Breast epithelium (tissue), 4 donors: ENCODE results near the gene DMWD. TPM values are rescaled to one million over a fixed set of nuclear protein-coding genes. Genes with fewer than 3 reads are reported as not detected.

ENCODE experiments used
- DNase-seq, 2 donors: peaks; one replicate each; pipeline ENCODE4 v3.0.0-alpha.2; 2019; ENCODE audit warnings: low spot score in 2 of 2
- H3K27ac ChIP-seq, 2 donors: fragments of 200-600 bp; sonication (generic) in 1 of 2; one replicate each; pipeline ENCODE4 v1.5.1; 2016 to 2019; ENCODE audit warnings: mild to moderate bottlenecking in 1 of 2
- H3K27me3 ChIP-seq, 2 donors: fragments of 200-600 bp; sonication (generic) in 1 of 2; one replicate each; pipeline versions ENCODE4 v1.5.1 to v1.6.0; 2017 to 2019; ENCODE audit warnings: control low read depth in 1 of 2, mild to moderate bottlenecking in 1 of 2
- H3K36me3 ChIP-seq: fragments of 200-600 bp; one replicate; pipeline ENCODE4 v1.5.1; 2019
- H3K4me1 ChIP-seq, 2 donors: fragments of 200-600 bp; sonication (generic); one replicate each; pipeline ENCODE4 v1.5.1; 2016 to 2019; ENCODE audit warnings: control low read depth in 1 of 2
- H3K4me3 ChIP-seq, 3 donors: fragments of 200-600 bp; sonication (generic); 1 replicate in 2 of 3; 2 replicates in 1 of 3; pipeline ENCODE4 v1.5.1; 2016 to 2019; ENCODE audit warnings: mild to moderate bottlenecking in 3 of 3, moderate library complexity in 2 of 3
- H3K9me3 ChIP-seq, 2 donors: fragments of 200-600 bp; sonication (generic) in 1 of 2; one replicate each; pipeline ENCODE4 v1.5.1; 2016 to 2019; ENCODE audit warnings: control low read depth in 1 of 2
- CTCF ChIP-seq, 3 donors: fragments of 450-650 bp; IDR thresholded peaks; one replicate each; pipeline ENCODE4 v1.5.1; 2016 to 2017; ENCODE audit warnings: antibody characterized with exemption in 3 of 3, mild to moderate bottlenecking in 3 of 3, moderate library complexity in 3 of 3
- POLR2A ChIP-seq: fragments of 450-650 bp; IDR thresholded peaks from one replicate; pipeline ENCODE4 v1.6.1; 2016; ENCODE audit warnings: antibody characterized with exemption, mild to moderate bottlenecking, moderate library complexity
- POLR2AphosphoS5 ChIP-seq, 3 donors: sonication (generic); formaldehyde crosslinking; IDR thresholded peaks; one replicate each; pipeline ENCODE4 v1.6.1; 2017; ENCODE audit warnings: antibody characterized with exemption in 3 of 3
- intact Hi-C: fragments of 100-400 bp; cut with DNase I; formaldehyde crosslinking; loops from one replicate; pipeline ENCODE4 v1.15.1; 2023; ENCODE audit warnings: low total_unique reads
- total RNA-seq, 3 donors: library from RNA; depleted of rRNA; stranded (reverse); fragments of >200 nt; gene quantifications; one replicate each; pipeline ENCODE4 v1.1.0, GENCODE V29; 2016

DMWD gene
- total RNA-seq, 3 donors from 2014 or later: 24.2 to 31.1 (median 29.3) TPM

DNA sequence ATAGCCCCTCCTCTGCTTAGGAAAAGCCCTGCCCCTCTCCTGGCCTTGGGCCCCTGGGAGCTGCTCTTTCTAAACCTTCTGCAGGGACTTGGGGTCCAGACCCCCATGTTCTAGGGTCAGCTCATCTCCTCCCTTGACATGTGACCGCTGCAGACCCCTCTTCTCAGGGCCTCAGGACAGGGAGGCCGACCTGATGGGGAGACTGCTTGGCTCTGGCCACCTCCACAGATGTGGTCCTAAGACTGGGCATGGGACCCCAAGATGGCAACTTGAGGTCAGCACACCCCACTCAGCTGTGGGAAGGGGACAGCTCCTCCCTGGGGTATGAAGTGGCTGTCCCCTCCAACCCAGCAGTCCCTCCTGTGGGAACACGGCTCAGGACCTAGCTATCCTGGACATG, 19.7 kb downstream of the DMWD start:
- Histone ChIP-seq H3K36me3 (peaks cover 6% of the 10 kb centered on the region), H3K27ac (peak overlapping the region in 1 of 2 donors; percentile 13), H3K9me3 (no peaks in the 10 kb centered on the region), H3K4me1 (no peaks in the 10 kb centered on the region), H3K4me3 (no peak overlapping the region), H3K27me3 (no peaks in the 10 kb centered on the region)
- no peak for DNase-seq
- intact Hi-C loops: no loop called here
- TF ChIP-seq POLR2A (no peak), CTCF (IDR thresholded peaks at IDR 0.05) (no peak), POLR2AphosphoS5 (IDR thresholded peaks at IDR 0.05) (no peak)

- no peak for DNase-seq
- intact Hi-C loops: no loop called here
- no peak overlapping the region for H3K27ac ChIP-seq
Measured at GRCh38 chr19:45772130-45772840, 20.4 kb downstream of the DMWD start.

GRCh38 chr19:45771311-45771933, 21.2 kb downstream of the DMWD start:
- Histone ChIP-seq H3K4me1 (peaks cover 0 to 5% of the 10 kb centered on the region in 2 donors), H3K4me3 (peak overlapping the region in 2 of 3 donors; percentile 83 to 94), H3K9me3 (no peaks in the 10 kb centered on the region), H3K27me3 (no peaks in the 10 kb centered on the region), H3K36me3 (no peaks in the 10 kb centered on the region), H3K27ac (peak overlapping the region; percentile 90 to 98)
- no peak for DNase-seq
- intact Hi-C loops: no loop called here
- TF ChIP-seq POLR2A (no peak), CTCF (IDR thresholded peaks at IDR 0.05) (no peak), POLR2AphosphoS5 (IDR thresholded peaks at IDR 0.05) (no peak)

More at GRCh38 chr19:45772130-45772840, 20.4 kb downstream of the DMWD start:
- Histone ChIP-seq H3K27me3 (no peaks in the 10 kb centered on the region), H3K4me1 (no peaks in the 10 kb centered on the region), H3K9me3 (no peaks in the 10 kb centered on the region), H3K36me3 (peaks cover 2% of the 10 kb centered on the region), H3K4me3 (no peak overlapping the region)
- TF ChIP-seq POLR2A (no peak), CTCF (IDR thresholded peaks at IDR 0.05) (no peak), POLR2AphosphoS5 (IDR thresholded peaks at IDR 0.05) (no peak)

- DNase-seq: peak; percentile 98 to 99
- Histone ChIP-seq H3K27me3 (no peaks in the 10 kb centered on the region), H3K4me1 (peaks cover 4 to 14% of the 10 kb centered on the region in 2 donors), H3K9me3 (no peaks in the 10 kb centered on the region), H3K27ac (peak overlapping the region; percentile 90 to 98), H3K4me3 (peak overlapping the region; percentile 78 to 94 (median 83)), H3K36me3 (no peaks in the 10 kb centered on the region)
- TF ChIP-seq POLR2A (no peak), CTCF (IDR thresholded peaks at IDR 0.05) (peak; percentile 84 to 97 (median 92)), POLR2AphosphoS5 (IDR thresholded peaks at IDR 0.05) (peak; percentile 45 to 79 (median 72))
- intact Hi-C loops: no loop called here
Measured at GRCh38 chr19:45770192-45771101, 22.2 kb downstream of the DMWD start.
